Activated T-cell treated with anti-CD3 and anti-CD28 coated beads for 4 hours (primary cell): ENCODE measurements around the gene EVC.
"Not testable (repeated sequence)": the region's sequence is repeated elsewhere in the genome, so short reads cannot be mapped to it uniquely, and the experiment has no call there.

ENCODE experiments used
- DNase-seq: peaks from one replicate; pipeline ENCODE4 v3.0.0-alpha.2; 2020

Gene EVC

DNA sequence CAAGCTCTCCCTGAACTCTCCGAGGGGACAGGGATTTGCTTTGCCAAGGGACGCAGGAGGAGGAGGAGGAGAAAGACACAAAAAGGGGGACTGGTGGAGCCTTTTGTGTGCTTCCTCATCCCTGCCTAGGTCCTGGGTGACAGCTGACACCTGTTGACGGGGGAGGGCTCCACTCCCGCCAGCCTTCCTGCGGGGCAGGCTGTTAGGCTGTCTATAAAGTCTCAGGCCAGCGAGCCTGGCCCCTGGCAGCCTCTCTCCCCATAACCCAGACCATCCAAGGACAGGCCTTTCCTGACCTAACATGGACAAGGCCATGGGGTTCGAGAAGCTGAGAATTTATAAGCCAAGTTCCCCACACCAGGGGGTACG lies 1.8 kb upstream of the EVC start:
- no peak for DNase-seq

- no peak for DNase-seq
These were observed 688 bp upstream of the EVC start for GRCh38 chr4:5710065-5710960.

DNA sequence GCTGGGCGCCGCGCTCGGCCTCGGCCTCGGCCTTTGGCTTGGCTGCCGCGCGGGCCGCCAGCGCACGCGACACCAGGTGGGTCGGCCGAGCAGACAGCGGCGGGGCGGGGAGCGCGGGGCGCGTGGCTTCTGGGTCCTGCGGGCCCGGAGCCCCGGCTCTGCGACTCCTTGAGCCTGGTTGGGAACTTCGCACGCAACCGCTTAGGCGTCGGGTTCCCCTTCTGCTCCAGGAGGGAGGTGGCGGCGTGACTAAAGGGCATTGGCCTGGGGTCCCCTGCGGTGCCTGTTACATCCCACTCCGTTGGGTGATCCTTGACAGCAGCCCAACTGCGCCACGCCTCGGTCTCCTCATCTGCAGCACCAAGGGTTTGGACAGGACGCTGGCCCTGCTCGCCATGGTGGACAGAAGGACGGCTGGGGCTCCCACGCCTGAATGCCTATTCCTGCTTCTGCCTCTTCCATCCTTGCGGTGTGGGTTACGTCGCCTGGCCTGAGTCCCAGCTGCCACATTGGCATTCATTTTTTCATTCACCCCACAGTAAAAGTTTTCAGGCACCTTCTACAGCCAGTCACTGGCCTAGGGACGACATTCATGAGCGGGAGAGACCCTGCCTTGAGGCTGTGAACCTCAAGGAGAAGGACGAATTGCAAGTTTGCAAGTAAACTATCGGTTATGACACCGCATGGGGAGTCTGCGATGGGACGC lies 631 bp downstream of the EVC start:
- no peak for DNase-seq

- peak; percentile 7 for DNase-seq
These were observed 1.5 kb downstream of the EVC start for GRCh38 chr4:5712517-5712916.

DNA sequence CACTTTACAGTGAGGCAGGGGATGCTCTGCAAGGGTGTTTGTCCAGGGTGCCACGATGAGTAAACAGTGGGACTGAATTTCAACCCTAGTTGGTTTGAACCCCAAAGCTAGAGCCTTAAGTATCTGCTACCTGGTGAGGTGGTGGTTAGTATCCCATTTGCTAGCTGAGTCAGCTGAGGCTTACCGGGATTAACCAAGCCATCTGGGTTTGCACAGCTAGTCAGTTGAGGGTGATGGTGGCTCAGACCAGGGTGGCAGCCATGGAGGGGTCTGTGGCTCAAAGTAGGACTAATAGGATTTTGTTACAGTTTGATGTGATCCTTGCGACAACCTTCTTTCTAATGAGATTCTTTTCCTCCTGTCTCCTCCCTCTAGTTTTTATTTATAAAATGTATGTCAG lies 1.9 kb downstream of the EVC start:
- no peak for DNase-seq

DNA sequence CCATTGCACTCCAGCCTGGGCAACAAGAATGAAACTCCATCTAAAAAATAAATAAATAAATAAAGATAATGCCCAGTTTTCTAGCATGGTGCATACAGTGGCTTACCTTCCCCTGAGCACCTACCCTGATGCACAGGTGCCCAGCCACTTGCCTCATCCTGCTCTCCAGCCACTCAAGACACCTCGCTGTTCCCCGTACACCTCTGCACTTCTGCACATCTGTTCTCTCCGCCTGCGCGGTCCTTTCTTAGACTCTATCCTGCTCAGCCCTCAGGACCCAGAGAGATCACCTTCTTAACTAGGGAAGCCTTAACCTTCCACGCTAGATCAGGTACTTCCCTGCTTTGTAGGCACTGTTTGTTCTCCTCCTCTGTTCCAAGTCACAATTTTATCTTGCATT lies 2.9 kb downstream of the EVC start:
- DNase-seq = no peak

GRCh38 chr4:5715357-5715756 lies 4.4 kb downstream of the EVC start:
- no peak for DNase-seq

DNA sequence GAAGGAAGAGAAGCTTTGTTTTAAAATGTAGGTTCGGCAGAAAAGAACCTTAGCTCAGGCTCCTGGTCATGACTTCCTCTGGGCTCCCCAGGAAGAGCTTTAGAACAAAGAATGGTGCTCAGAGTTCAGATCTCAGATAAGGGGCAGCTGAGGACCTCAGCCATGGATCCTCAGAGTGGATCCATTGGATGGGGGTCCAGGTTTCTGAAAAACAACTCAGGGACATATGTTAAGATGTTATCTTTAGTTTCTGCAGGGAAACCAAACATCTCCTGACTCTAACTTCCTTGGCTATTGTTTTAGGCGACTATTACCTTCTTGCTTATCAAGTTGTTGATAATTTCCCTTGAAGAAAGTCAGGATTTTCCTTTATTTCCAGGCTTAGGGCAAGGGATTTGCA lies 5.4 kb downstream of the EVC start:
- no peak for DNase-seq

DNA sequence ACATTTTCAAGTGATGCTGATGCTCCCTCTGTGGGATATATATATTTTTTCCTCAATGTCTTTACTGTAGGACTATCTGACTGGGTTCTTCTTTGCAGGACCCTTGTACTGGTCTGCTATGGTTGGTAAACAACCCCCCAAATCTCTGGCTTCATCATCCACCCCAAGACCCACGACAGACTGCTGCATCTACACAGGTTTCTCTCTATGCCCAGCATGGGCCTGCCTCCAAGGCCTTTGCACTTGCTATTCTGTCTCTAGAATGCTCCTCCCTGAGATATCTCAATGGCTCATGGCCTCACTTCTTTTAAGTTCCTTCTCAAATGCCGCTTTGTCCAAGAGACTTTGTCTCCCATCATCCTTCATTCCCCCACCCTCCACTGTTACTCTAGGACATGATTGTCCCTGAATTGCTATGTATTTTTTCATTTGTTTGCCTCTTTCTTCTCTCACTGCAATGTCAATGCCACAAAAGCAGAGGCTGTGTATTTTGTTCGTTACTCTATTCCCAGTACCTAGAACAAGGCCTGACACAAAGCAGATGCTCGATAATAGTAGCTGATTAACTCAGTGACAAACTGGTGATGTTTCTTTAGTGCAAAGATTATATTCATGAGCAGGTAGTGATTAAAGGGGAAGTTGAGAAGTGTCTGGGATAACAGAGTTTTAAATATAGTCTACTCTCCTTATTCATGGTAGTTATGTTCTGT lies 6.6 kb downstream of the EVC start:
- DNase-seq = no peak

DNA sequence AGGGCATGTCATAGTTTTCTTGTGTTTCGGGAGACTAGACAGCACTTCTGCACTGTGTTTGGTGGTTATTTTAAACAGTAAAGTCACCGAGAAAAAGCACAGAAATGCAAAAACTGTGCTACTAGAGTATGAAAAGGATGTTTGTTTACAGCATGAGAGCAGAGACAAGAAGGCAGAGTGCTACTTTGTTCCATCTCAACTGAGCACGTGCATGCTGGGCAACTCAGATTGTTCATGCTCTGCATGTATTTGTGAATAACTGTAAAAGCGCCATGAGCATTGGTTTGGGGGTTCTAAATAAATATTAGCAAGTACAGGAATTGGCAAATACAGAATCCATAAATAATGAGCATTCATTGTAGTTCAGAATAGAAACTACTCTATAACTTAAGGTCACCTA lies 7.4 kb downstream of the EVC start:
- no peak for DNase-seq

- DNase-seq = no peak
These were observed 8.5 kb downstream of the EVC start for GRCh38 chr4:5719350-5720055.

DNA sequence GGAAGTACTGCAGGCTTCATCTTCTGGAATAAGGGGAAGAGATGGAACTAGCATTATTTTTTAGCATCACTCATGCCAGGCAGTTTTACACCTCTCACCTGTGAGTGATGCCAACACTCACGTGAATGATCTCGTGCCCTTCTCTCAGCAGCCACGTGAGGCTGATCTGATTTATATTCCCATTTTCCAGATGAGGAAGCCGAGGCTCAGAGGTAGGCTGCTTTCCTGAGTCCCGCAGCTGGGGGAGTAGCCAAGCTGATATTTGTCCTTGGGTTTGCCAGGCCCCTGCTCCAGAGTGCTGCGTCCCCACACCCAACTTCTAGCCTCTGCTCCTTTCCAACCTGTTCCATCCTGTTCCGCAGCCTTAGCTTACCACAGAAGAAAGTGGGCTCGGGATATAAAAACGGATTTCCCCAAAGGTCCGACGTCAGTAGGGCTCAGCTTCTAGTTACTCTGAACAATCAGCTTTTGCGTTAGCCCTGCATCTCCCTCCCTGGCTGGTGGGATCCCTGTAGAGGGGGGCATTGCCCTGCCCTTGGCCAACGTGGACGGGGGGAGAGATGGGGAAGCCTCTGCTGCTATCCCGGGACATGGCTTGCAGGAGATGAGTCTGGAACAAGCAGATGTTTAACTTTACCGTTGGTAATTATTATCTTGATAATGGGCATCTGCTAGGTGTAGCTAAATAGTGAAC lies 9.3 kb downstream of the EVC start:
- no peak for DNase-seq

DNA sequence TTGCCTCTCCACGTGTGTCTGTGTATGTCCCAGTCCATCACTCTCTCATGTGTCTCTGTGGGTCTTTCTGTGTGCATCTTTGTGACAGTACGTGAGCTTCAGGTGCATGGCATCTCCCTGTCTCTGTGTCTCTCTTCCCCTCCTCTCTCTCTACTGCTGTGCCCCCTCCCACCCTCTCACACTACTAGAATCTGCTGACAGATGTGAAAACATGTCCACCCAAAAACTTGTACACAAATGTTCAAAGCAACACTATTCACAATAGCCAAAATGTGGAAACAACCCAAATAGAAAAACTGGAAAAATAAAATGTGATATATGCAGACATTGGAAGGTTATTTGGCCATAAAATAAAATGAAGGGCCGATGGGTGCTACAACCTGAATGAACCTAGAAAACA lies 10.0 kb downstream of the EVC start:
- no peak for DNase-seq

GRCh38 chr4:5721923-5722322 lies 10.9 kb downstream of the EVC start:
- no peak for DNase-seq

GRCh38 chr4:5722328-5722727 lies 11.3 kb downstream of the EVC start:
- DNase-seq = no peak

DNA sequence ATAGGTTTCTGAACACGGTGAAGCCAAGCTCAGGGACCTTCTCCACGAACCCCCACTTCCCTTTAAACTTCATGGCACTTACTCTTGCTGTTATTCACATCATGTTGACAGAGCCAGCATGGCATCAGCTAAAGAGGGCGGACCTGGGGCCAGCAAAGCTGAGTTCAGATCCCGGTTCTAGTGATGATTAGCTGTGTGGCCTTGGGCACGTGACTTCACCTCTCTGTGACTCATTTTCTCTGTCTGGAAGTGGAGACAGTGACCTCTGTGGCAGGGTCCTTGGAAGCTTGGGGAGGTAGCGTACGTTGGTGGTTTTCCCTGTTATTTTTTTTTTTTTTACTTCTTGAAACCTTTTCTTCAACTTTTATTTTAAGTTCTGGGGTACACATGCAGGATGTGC lies 13.4 kb downstream of the EVC start:
- no peak for DNase-seq

DNA sequence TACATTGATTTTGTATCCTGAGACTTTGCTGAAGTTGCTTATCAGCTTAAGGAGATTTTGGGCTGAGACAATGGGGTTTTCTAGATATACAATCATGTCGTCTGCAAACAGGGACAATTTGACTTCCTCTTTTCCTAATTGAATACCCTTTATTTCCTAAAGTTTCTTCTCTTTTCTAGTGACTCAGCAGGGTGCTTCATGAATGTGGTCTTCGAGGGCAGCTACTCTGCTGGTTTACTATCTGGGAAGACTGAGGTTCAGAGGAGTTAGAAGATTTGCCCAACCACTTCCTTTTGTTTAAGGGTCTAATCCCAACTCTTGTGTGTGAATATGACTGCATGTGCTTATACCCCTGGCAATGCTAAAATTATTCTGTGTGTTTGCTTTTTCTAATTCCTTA lies 17.4 kb downstream of the EVC start:
- DNase-seq = not testable (repeated sequence)

- DNase-seq = no peak
These were observed 19.4 kb downstream of the EVC start for GRCh38 chr4:5730436-5730835.

- no peak for DNase-seq
These were observed 20.3 kb downstream of the EVC start for GRCh38 chr4:5730993-5731990.

- DNase-seq = no peak
These were observed 21.2 kb downstream of the EVC start for GRCh38 chr4:5732158-5732557.

DNA sequence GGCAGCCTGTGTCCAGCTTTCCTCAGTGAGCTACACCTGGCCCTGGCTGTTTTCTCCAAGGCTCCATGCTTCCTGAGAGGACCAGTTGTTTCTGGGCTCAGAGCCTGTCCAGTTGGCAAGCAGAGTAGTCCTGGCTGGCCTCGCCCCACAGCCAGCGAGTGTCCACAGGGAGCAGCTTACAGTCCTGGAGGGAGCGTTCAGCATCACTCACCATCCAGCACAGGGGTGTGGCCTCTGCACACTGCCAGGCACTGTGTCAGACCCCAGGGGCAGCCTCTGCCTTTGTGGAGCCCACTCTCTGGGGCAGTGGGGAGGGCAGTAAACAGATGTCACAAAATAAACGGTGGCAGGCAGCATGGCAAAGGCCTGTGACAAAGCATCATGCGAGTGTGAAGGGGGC lies 23.9 kb downstream of the EVC start:
- no peak for DNase-seq
